ENCODE results near the gene GMDS.

GRCh38 chr6:2240961-2241360 is 4.4 kb downstream of the GMDS start:
- TF ChIP-seq, protein P1, sequence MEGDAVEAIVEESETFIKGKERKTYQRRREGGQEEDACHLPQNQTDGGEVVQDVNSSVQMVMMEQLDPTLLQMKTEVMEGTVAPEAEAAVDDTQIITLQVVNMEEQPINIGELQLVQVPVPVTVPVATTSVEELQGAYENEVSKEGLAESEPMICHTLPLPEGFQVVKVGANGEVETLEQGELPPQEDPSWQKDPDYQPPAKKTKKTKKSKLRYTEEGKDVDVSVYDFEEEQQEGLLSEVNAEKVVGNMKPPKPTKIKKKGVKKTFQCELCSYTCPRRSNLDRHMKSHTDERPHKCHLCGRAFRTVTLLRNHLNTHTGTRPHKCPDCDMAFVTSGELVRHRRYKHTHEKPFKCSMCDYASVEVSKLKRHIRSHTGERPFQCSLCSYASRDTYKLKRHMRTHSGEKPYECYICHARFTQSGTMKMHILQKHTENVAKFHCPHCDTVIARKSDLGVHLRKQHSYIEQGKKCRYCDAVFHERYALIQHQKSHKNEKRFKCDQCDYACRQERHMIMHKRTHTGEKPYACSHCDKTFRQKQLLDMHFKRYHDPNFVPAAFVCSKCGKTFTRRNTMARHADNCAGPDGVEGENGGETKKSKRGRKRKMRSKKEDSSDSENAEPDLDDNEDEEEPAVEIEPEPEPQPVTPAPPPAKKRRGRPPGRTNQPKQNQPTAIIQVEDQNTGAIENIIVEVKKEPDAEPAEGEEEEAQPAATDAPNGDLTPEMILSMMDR (conservative IDR thresholded peaks at IDR 0.05; ENCODE audit: low read length) = no peak
- TF ChIP-seq EZH2phosphoT487 (IDR thresholded peaks at IDR 0.05; ENCODE audit: borderline replicate concordance) = no peak

Data from Loucy (cell line).